ENCODE measurements around the gene CEP85L. TPM values are rescaled to one million over a fixed set of nuclear protein-coding genes. Genes with fewer than 3 reads are reported as not detected.

CEP85L gene
- total RNA-seq, 1 donor from 2014 or later: 3.3 TPM

- DNase-seq (ENCODE audit: low read depth): no peak
- no peaks in the 10 kb centered on the region for H3K27me3 ChIP-seq (ENCODE audit: control insufficient read depth, insufficient read depth, low read length)
- H3K4me3 ChIP-seq (ENCODE audit: low read depth, low read length): no peak overlapping the region
- no peak for TF ChIP-seq CTCF (IDR thresholded peaks at IDR 0.05; ENCODE audit: insufficient read depth, low read length, poor library complexity, severe bottlenecking)
- H3K36me3 ChIP-seq (ENCODE audit: control insufficient read depth, insufficient read depth, low read length): no peaks in the 10 kb centered on the region
These were observed 66.5 kb downstream of the CEP85L start for GRCh38 chr6:118584911-118585310.

- peak; percentile 9 for DNase-seq (ENCODE audit: low read depth)
- no peak overlapping the region for H3K4me3 ChIP-seq (ENCODE audit: low read depth, low read length)
These were observed 69.9 kb downstream of the CEP85L start for GRCh38 chr6:118581489-118581959.

GRCh38 chr6:118580585-118581419 lies 70.6 kb downstream of the CEP85L start:
- TF ChIP-seq CTCF (IDR thresholded peaks at IDR 0.05; ENCODE audit: insufficient read depth, low read length, poor library complexity, severe bottlenecking): peak; percentile 55
- Histone ChIP-seq H3K4me3 (ENCODE audit: low read depth, low read length) (no peak overlapping the region), H3K27me3 (ENCODE audit: control insufficient read depth, insufficient read depth, low read length) (no peaks in the 10 kb centered on the region), H3K36me3 (ENCODE audit: control insufficient read depth, insufficient read depth, low read length) (no peaks in the 10 kb centered on the region)
- peak; percentile 19 for DNase-seq (ENCODE audit: low read depth)

More at GRCh38 chr6:118581489-118581959, 69.9 kb downstream of the CEP85L start:
- no peaks in the 10 kb centered on the region for H3K27me3 ChIP-seq (ENCODE audit: control insufficient read depth, insufficient read depth, low read length)
- no peaks in the 10 kb centered on the region for H3K36me3 ChIP-seq (ENCODE audit: control insufficient read depth, insufficient read depth, low read length)
- TF ChIP-seq CTCF (IDR thresholded peaks at IDR 0.05; ENCODE audit: insufficient read depth, low read length, poor library complexity, severe bottlenecking): no peak

GRCh38 chr6:118579786-118580185 lies 71.6 kb downstream of the CEP85L start:
- Histone ChIP-seq H3K36me3 (ENCODE audit: control insufficient read depth, insufficient read depth, low read length) (no peaks in the 10 kb centered on the region), H3K27me3 (ENCODE audit: control insufficient read depth, insufficient read depth, low read length) (no peaks in the 10 kb centered on the region), H3K4me3 (ENCODE audit: low read depth, low read length) (no peak overlapping the region)
- no peak for DNase-seq (ENCODE audit: low read depth)
- no peak for TF ChIP-seq CTCF (IDR thresholded peaks at IDR 0.05; ENCODE audit: insufficient read depth, low read length, poor library complexity, severe bottlenecking)

GRCh38 chr6:118578617-118579016 lies 72.8 kb downstream of the CEP85L start:
- Histone ChIP-seq H3K36me3 (ENCODE audit: control insufficient read depth, insufficient read depth, low read length) (no peaks in the 10 kb centered on the region), H3K27me3 (ENCODE audit: control insufficient read depth, insufficient read depth, low read length) (no peaks in the 10 kb centered on the region), H3K4me3 (ENCODE audit: low read depth, low read length) (no peak overlapping the region)
- TF ChIP-seq CTCF (IDR thresholded peaks at IDR 0.05; ENCODE audit: insufficient read depth, low read length, poor library complexity, severe bottlenecking): no peak
- DNase-seq (ENCODE audit: low read depth): no peak

All from kidney epithelial cell (primary cell).